OCI-LY3 (cell line): Measurements from ENCODE around the gene OR3A1.
"Not testable (repeated sequence)": the region's sequence is repeated elsewhere in the genome, so short reads cannot be mapped to it uniquely, and the experiment has no call there.

Source experiments
- CTCF ChIP-seq: fragments of 200-600, 300-600 bp; sonication (generic); IDR thresholded peaks from 2 replicates; pipeline ENCODE4 v1.5.1; 2014; ENCODE audit warnings: antibody characterized with exemption, low read length, low read depth
- EZH2phosphoT487 ChIP-seq: fragments of 200-600 bp; shearing (Covaris generic); IDR thresholded peaks from 2 replicates; pipeline ENCODE4 v1.6.1; 2018; ENCODE audit warnings: antibody characterized with exemption, mixed run types, low read depth

DNA sequence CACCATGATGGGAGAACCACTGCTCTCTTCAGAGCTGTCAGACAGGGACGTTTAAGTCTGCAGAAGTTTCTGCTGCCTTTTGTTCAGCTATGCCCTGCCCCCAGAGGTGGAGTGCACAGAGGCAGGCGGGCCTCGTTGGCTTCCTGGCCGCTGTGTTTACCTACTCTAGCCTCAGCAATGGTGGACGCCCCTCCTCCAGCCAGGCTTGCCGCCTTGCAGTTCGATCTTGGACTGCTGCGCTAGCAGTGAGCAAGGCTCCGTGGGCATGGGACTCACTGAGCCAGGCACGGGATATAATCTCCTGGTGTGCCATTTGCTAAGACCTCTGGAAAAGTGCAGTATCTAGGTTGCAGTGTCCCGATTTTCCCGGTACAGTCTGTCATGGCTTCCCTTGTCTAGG lies 44.6 kb upstream of the OR3A1 start:
- TF ChIP-seq CTCF, EZH2phosphoT487: not testable (repeated sequence)
